IMR-90 (cell line): Measurements from ENCODE around the gene SMIM9. TPM values are rescaled to one million over a fixed set of nuclear protein-coding genes. Genes with fewer than 3 reads are reported as not detected.

Experiments used
- ATAC-seq: fragments of 200-7000 bp; cut with Tn5 transposase; 2 replicates; pipeline ENCODE4 v1.9.1; 2020; ENCODE audit warnings: low read depth, mild to moderate bottlenecking, moderate library complexity
- BruUV-seq: library from RNA; stranded (reverse); fragments of 400-500 nt; replicated peaks from 2 replicates; lab custom pipeline; 2021; lab: Mats Ljungman, UMichigan
- CTCF ChIA-PET: fragments of 300-600 bp; formaldehyde crosslinking; extraction: SDS; loops from one replicate; lab custom pipeline; 2021; ENCODE audit warnings: antibody characterized with exemption; lab: Yijun Ruan, JAX
- POLR2A ChIA-PET: fragments of 300-600 bp; sonication (Branson Sonifier 250); formaldehyde crosslinking; loops from one replicate; lab custom pipeline; 2022; ENCODE audit warnings: antibody characterized with exemption; ENCODE audit not compliant: unreplicated experiment; lab: Charles Lee
- DNase-seq: peaks from one replicate; pipeline ENCODE4 v3.0.0; 2013
- H2AFZ ChIP-seq: replicated peaks from 2 replicates; pipeline ENCODE3; 2013; ENCODE audit warnings: low read length, mild to moderate bottlenecking; ENCODE audit not compliant: poor library complexity
- H2AK5ac ChIP-seq: 2 replicates; pipeline ENCODE4 v1.6.1; 2013; ENCODE audit warnings: low read depth, low read length, inconsistent platforms
- H2AK9ac ChIP-seq: replicated peaks from 2 replicates; pipeline ENCODE3; 2013; ENCODE audit warnings: mild to moderate bottlenecking, low read depth, low read length, moderate library complexity; ENCODE audit not compliant: poor library complexity
- H2BK120ac ChIP-seq: 2 replicates; pipeline ENCODE4 v1.6.1; 2013; ENCODE audit warnings: low read depth, low read length, inconsistent platforms
- H2BK15ac ChIP-seq: 3 replicates; pipeline ENCODE4 v1.6.1; 2013; ENCODE audit warnings: low read depth, low read length, inconsistent platforms
- H2BK20ac ChIP-seq: 2 replicates; pipeline ENCODE4 v1.6.1; 2013; ENCODE audit warnings: low read depth, mild to moderate bottlenecking, inconsistent platforms, low read length, moderate library complexity
- H2BK5ac ChIP-seq: 2 replicates; pipeline ENCODE4 v1.6.1; 2013; ENCODE audit warnings: mild to moderate bottlenecking, low read depth, low read length, inconsistent platforms; ENCODE audit not compliant: poor library complexity, severe bottlenecking
- H3K14ac ChIP-seq: replicated peaks from 2 replicates; pipeline ENCODE4 v1.6.1; 2013; ENCODE audit warnings: low read depth, low read length, inconsistent platforms
- H3K18ac ChIP-seq: 2 replicates; pipeline ENCODE4 v1.6.1; 2013; ENCODE audit warnings: low read depth, low read length, control low read depth
- H3K23ac ChIP-seq: 2 replicates; pipeline ENCODE4 v1.6.1; 2013; ENCODE audit warnings: low read depth, low read length, inconsistent platforms
- H3K27ac ChIP-seq: 2 replicates; pipeline ENCODE4 v1.5.1; 2013; ENCODE audit warnings: mild to moderate bottlenecking, control low read depth, low read length; ENCODE audit not compliant: insufficient read depth
- H3K27me3 ChIP-seq: 2 replicates; pipeline ENCODE4 v1.6.1; 2013; ENCODE audit warnings: low read length; ENCODE audit not compliant: control insufficient read depth, insufficient read depth
- H3K36me3 ChIP-seq: 2 replicates; pipeline ENCODE4 v1.6.1; 2013; ENCODE audit warnings: low read length, mixed read lengths; ENCODE audit not compliant: control insufficient read depth, insufficient read depth
- H3K4ac ChIP-seq: 2 replicates; pipeline ENCODE4 v1.6.1; 2013; ENCODE audit warnings: low read depth, low read length, inconsistent platforms
- H3K4me1 ChIP-seq: 2 replicates; pipeline ENCODE4 v1.6.1; 2013; ENCODE audit warnings: low read length, mixed read lengths; ENCODE audit not compliant: control insufficient read depth, insufficient read depth
- H3K4me2 ChIP-seq: 2 replicates; pipeline ENCODE4 v1.6.1; 2013; ENCODE audit warnings: low read depth, mild to moderate bottlenecking, control low read depth, low read length, moderate library complexity
- H3K4me3 ChIP-seq: 2 replicates; pipeline ENCODE4 v1.5.1; 2013; ENCODE audit warnings: low read depth, mild to moderate bottlenecking, control low read depth, low read length, moderate library complexity; ENCODE audit not compliant: insufficient read depth
- H3K56ac ChIP-seq: 2 replicates; pipeline ENCODE4 v1.6.1; 2013; ENCODE audit warnings: low read length, inconsistent platforms; ENCODE audit not compliant: insufficient read depth; ENCODE audit errors: extremely low read depth
- H3K79me1 ChIP-seq, 2 experiments: 2 replicates each; pipeline ENCODE4 v1.6.1; 2013; ENCODE audit warnings: low read length in 2 of 2, inconsistent platforms in 1 of 2, low read depth in 1 of 2
- H3K9ac ChIP-seq: 2 replicates; pipeline ENCODE4 v1.6.1; 2013; ENCODE audit warnings: low read depth, low read length, control low read depth
- H3K9me1 ChIP-seq: 2 replicates; pipeline ENCODE4 v1.6.1; 2013; ENCODE audit warnings: low read length, inconsistent platforms; ENCODE audit not compliant: insufficient read depth
- H3K9me3 ChIP-seq: 2 replicates; pipeline ENCODE4 v1.6.1; 2013; ENCODE audit warnings: low read length; ENCODE audit not compliant: control insufficient read depth, insufficient read depth
- H4K20me1 ChIP-seq: 2 replicates; pipeline ENCODE4 v1.6.1; 2013; ENCODE audit warnings: low read length, inconsistent platforms; ENCODE audit not compliant: insufficient read depth
- H4K5ac ChIP-seq: 2 replicates; pipeline ENCODE4 v1.6.1; 2013; ENCODE audit warnings: mild to moderate bottlenecking, low read depth, low read length, control low read depth
- H4K8ac ChIP-seq, 2 experiments: 2 replicates each; pipeline ENCODE4 v1.6.1; 2013; ENCODE audit warnings: low read depth in 2 of 2, low read length in 2 of 2, control low read depth in 1 of 2, inconsistent platforms in 1 of 2
- H4K91ac ChIP-seq: 2 replicates; pipeline ENCODE4 v1.6.1; 2013; ENCODE audit warnings: low read depth, low read length, inconsistent platforms; ENCODE audit not compliant: insufficient read depth
- BHLHE40 ChIP-seq: fragments of 150-350 bp; IDR thresholded peaks from 2 replicates; pipeline ENCODE4 v1.6.1; 2016; ENCODE audit warnings: mild to moderate bottlenecking, low read depth, low read length
- CEBPB ChIP-seq: IDR thresholded peaks from 2 replicates; pipeline ENCODE4 v1.6.1; 2012; ENCODE audit warnings: low read depth, low read length, improper control_type of control experiment
- CHD1 ChIP-seq: IDR thresholded peaks from 2 replicates; pipeline ENCODE4 v1.6.1; 2012; ENCODE audit warnings: low read depth, low read length, improper control_type of control experiment
- CTCF ChIP-seq: conservative IDR thresholded peaks from 2 replicates; pipeline ENCODE4 v1.5.1; 2012; ENCODE audit warnings: mild to moderate bottlenecking, low read depth, low read length, improper control_type of control experiment
- ELK1 ChIP-seq: fragments of 150-350 bp; IDR thresholded peaks from 2 replicates; pipeline ENCODE4 v1.6.1; 2016; ENCODE audit warnings: low read depth, mild to moderate bottlenecking, low read length, moderate library complexity, borderline replicate concordance
- FOS ChIP-seq: fragments of 150-350 bp; IDR thresholded peaks from 2 replicates; pipeline ENCODE4 v1.6.1; 2016; ENCODE audit warnings: low read depth, low read length
- MAFK ChIP-seq: IDR thresholded peaks from 2 replicates; pipeline ENCODE4 v1.6.1; 2012; ENCODE audit warnings: low read depth, low read length, improper control_type of control experiment
- MAZ ChIP-seq: IDR thresholded peaks from 2 replicates; pipeline ENCODE4 v1.6.1; 2012; ENCODE audit warnings: low read depth, mild to moderate bottlenecking, low read length, improper control_type of control experiment, moderate library complexity, borderline replicate concordance
- MXI1 ChIP-seq: IDR thresholded peaks from 2 replicates; pipeline ENCODE4 v1.6.1; 2012; ENCODE audit warnings: low read depth, mild to moderate bottlenecking, low read length, moderate library complexity, borderline replicate concordance
- NFE2L2 ChIP-seq: fragments of 150-350 bp; IDR thresholded peaks from 2 replicates; pipeline ENCODE4 v1.6.1; 2016; ENCODE audit warnings: low read depth, mild to moderate bottlenecking, low read length
- POLR2A ChIP-seq: IDR thresholded peaks from 2 replicates; pipeline ENCODE4 v1.6.1; 2012; ENCODE audit warnings: mild to moderate bottlenecking, low read depth, low read length
- RAD21 ChIP-seq: IDR thresholded peaks from 2 replicates; pipeline ENCODE4 v1.6.1; 2012; ENCODE audit warnings: low read length, improper control_type of control experiment
- RCOR1 ChIP-seq: IDR thresholded peaks from 2 replicates; pipeline ENCODE4 v1.6.1; 2012; ENCODE audit warnings: mild to moderate bottlenecking, low read length, improper control_type of control experiment; ENCODE audit not compliant: insufficient replicate concordance
- RFX5 ChIP-seq: IDR thresholded peaks from 2 replicates; pipeline ENCODE4 v1.8.0; 2012; ENCODE audit warnings: low read depth, mild to moderate bottlenecking, low read length, moderate library complexity
- SMC3 ChIP-seq: fragments of 150-350 bp; IDR thresholded peaks from 2 replicates; pipeline ENCODE4 v1.6.1; 2016; ENCODE audit warnings: low read depth, mild to moderate bottlenecking, antibody characterized with exemption, low read length, moderate library complexity
- USF2 ChIP-seq: fragments of 150-350 bp; IDR thresholded peaks from 2 replicates; pipeline ENCODE4 v1.6.1; 2017; ENCODE audit warnings: mild to moderate bottlenecking, antibody characterized with exemption, low read length, low read depth
- dilution Hi-C: fragments of 300-500 bp; cut with HindIII; formaldehyde crosslinking; loops from one replicate; pipeline ENCODE4 v1.14.3; 2018; ENCODE audit warnings: low sequenced_read_pairs; ENCODE audit not compliant: unreplicated experiment
- in situ Hi-C: fragments of 300-500 bp; cut with MboI; formaldehyde crosslinking; loops from 3 replicates; pipeline ENCODE4 v1.14.3; 2019; ENCODE audit warnings: low sequenced_read_pairs, inconsistent platforms, mixed read lengths
- intact Hi-C: fragments of 100-400 bp; cut with micrococcal nuclease; formaldehyde crosslinking; loops from 2 replicates; pipeline ENCODE4 v1.10.0; 2022
- polyA plus RNA-seq, 3 experiments: library from polyadenylated mRNA; depleted of rRNA; stranded (reverse); fragments of >200 nt; gene quantifications; 2 replicates each; pipeline ENCODE4 v1.2.3, GENCODE V29; 2012; ENCODE audit warnings: low replicate concordance in 1 of 3
- total RNA-seq: library from RNA; depleted of rRNA; stranded (reverse); fragments of >200 nt; gene quantifications from 2 replicates; pipeline ENCODE4 v1.2.3, GENCODE V29; 2012

Gene SMIM9
- total and polyA plus RNA-seq, 2 of the 4 experiments (the other 2 are of a cell fraction): not detected

GRCh38 chrX:154821523-154821922 lies 12.9 kb downstream of the SMIM9 start:
- dilution Hi-C loops: no loop called here
- TF ChIP-seq FOS (no peak), MAFK (no peak), CEBPB (no peak), POLR2A (no peak), SMC3 (no peak), MAZ (no peak), RCOR1 (no peak), BHLHE40 (no peak), CHD1 (no peak), RFX5 (no peak), CTCF (no peak), NFE2L2 (no peak), USF2 (no peak), RAD21 (no peak), MXI1 (no peak), ELK1 (no peak)
- ATAC-seq: no peak

More at GRCh38 chrX:154821523-154821922, 12.9 kb downstream of the SMIM9 start:
- H2AFZ ChIP-seq: no peak overlapping the region
- no peaks in the 10 kb centered on the region for H3K79me1 ChIP-seq
- no peaks in the 10 kb centered on the region for H3K9me1 ChIP-seq
- no peak overlapping the region for H3K18ac ChIP-seq
- no peak overlapping the region for H3K9ac ChIP-seq
- no peak for DNase-seq
- H3K4ac ChIP-seq: no peak overlapping the region
- intact Hi-C loops (no loop called here), in situ Hi-C loops (no loop called here)
- H2AK9ac ChIP-seq: no peak overlapping the region
- H4K5ac ChIP-seq: no peak overlapping the region
- no peak overlapping the region for H2BK5ac ChIP-seq
- no peaks in the 10 kb centered on the region for H3K36me3 ChIP-seq
- no peaks in the 10 kb centered on the region for H3K9me3 ChIP-seq
- H3K4me2 ChIP-seq: no peak overlapping the region
- H4K91ac ChIP-seq: no peak overlapping the region
- ChIA-PET CTCF (no interaction called here), POLR2A (no interaction called here)
- H3K4me3 ChIP-seq: no peak overlapping the region
- H2BK15ac ChIP-seq: no peak overlapping the region
- H2BK20ac ChIP-seq: no peak overlapping the region
- H3K27me3 ChIP-seq: 0 out of 2 replicates have a peak, but pooled peaks cover 1% of the 10 kb centered on the region
- peaks cover 1% of the 10 kb centered on the region; the same call in 1 of the 2 replicates for H3K4me1 ChIP-seq
- H3K23ac ChIP-seq: no peak overlapping the region
- no peak overlapping the region for H4K8ac ChIP-seq
- H3K27ac ChIP-seq: no peak overlapping the region
- H3K56ac ChIP-seq: no peak overlapping the region
- no peaks in the 10 kb centered on the region for H4K20me1 ChIP-seq
- no peak overlapping the region for H3K14ac ChIP-seq
- H2AK5ac ChIP-seq: no peak overlapping the region
- no TSS peak for BruUV-seq
- H2BK120ac ChIP-seq: no peak overlapping the region
